Endothelial cell of umbilical vein (primary cell): Measurements from ENCODE around the gene ACTR3C.

Source experiments
- EZH2 ChIP-seq: IDR thresholded peaks from 2 replicates; pipeline ENCODE4 v1.6.1; 2012; ENCODE audit warnings: borderline replicate concordance, low read depth, mild to moderate bottlenecking, moderate library complexity, low read length, inconsistent platforms; ENCODE audit not compliant: severe bottlenecking
- POLR2A ChIP-seq: IDR thresholded peaks from 2 replicates; pipeline ENCODE4 v1.6.1; 2012; ENCODE audit warnings: low read depth, mild to moderate bottlenecking, control low read depth, low read length
- TF ChIP-seq, protein P1 (sequence below), 2 donors: IDR thresholded peaks; 1 replicate in 1 of 2; 2 replicates in 1 of 2; pipeline ENCODE4 v1.5.1; 2011; ENCODE audit warnings: low read length in 2 of 2, mild to moderate bottlenecking in 2 of 2, moderate library complexity in 2 of 2, control low read depth in 1 of 2, inconsistent platforms in 1 of 2, low read depth in 1 of 2; ENCODE audit not compliant: insufficient read depth in 1 of 2; ENCODE audit errors: extremely low read depth in 1 of 2
- TF ChIP-seq, protein P2 (sequence below): IDR thresholded peaks from 2 replicates; pipeline ENCODE4 v1.6.1; 2011; ENCODE audit not compliant: insufficient read depth, insufficient read length

DNA sequence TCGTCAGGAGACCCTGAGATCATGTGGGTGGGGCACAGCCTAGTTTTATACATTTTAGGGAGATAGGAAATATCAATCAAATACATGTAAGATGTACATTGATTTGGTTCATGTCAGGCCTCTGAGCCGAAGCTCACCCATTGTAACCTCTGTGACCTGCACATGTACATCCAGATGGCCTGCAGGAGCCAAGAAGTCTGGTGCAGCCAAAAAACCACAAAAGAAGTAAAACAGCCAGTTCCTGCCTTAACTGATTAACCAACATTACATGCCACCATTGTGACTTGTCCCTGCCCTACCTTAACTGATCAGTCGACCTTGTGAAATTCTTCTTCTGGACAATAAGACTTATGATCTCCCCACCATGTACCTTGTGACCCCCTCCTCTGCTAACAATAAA lies 16.2 kb downstream of the ACTR3C start:
- TF ChIP-seq, protein P1, sequence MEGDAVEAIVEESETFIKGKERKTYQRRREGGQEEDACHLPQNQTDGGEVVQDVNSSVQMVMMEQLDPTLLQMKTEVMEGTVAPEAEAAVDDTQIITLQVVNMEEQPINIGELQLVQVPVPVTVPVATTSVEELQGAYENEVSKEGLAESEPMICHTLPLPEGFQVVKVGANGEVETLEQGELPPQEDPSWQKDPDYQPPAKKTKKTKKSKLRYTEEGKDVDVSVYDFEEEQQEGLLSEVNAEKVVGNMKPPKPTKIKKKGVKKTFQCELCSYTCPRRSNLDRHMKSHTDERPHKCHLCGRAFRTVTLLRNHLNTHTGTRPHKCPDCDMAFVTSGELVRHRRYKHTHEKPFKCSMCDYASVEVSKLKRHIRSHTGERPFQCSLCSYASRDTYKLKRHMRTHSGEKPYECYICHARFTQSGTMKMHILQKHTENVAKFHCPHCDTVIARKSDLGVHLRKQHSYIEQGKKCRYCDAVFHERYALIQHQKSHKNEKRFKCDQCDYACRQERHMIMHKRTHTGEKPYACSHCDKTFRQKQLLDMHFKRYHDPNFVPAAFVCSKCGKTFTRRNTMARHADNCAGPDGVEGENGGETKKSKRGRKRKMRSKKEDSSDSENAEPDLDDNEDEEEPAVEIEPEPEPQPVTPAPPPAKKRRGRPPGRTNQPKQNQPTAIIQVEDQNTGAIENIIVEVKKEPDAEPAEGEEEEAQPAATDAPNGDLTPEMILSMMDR (IDR thresholded peaks at IDR 0.05; ENCODE audit: extremely low read depth in 1 of 2, insufficient read depth in 1 of 2, low read depth in 1 of 2, low read length in 2 of 2) = no peak
- TF ChIP-seq EZH2 = no peak
- no peak for TF ChIP-seq POLR2A
- TF ChIP-seq, protein P2, sequence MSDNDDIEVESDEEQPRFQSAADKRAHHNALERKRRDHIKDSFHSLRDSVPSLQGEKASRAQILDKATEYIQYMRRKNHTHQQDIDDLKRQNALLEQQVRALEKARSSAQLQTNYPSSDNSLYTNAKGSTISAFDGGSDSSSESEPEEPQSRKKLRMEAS = no peak
